Activated naive CD4-positive, alpha-beta T cell (primary cell): Measurements from ENCODE around the gene SRP9.
"Not testable (repeated sequence)": the region's sequence is repeated elsewhere in the genome, so short reads cannot be mapped to it uniquely, and the experiment has no call there.

ENCODE experiments used
- DNase-seq, 4 experiments: peaks; one replicate each; lab custom pipeline; 2025; lab: John Stamatoyannopoulos, UW

SRP9 gene

GRCh38 chr1:225755671-225756319, 21.8 kb upstream of the SRP9 start:
- no peak for DNase-seq

DNA sequence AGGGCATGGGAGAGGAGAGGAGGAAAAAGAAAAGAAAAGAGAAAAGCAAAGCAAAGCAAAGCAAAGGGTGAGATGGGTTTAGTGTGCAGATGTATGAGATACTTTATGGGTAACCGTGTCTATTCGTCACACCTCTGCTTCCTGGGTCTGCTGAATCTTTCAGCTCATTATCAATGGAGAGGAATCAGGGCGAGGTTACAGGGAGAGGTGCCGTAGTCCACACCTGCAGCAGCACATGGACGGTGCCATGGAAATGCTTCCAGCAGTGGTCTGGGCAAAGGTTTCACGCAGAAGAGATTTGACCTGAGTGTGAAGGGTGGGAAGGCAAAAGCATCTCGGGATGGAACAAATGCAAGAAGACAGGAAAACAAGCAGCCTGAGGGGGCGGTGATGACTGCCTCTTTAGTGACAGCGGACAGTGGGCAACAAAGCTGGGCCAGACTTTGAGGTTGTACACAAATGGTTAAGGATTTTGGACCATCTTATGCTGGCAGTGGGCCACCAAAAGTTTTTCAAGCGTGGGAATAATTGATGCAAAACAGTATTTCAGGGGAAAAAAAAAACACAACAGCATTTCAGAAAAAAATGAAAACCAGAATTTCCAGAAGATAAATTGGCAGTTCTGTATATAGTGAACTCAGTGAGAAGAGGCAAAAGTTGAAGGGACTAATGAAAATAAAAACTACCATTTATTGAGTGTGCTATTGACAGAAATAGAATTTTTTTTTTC, 19.5 kb upstream of the SRP9 start:
- no peak for DNase-seq

DNA sequence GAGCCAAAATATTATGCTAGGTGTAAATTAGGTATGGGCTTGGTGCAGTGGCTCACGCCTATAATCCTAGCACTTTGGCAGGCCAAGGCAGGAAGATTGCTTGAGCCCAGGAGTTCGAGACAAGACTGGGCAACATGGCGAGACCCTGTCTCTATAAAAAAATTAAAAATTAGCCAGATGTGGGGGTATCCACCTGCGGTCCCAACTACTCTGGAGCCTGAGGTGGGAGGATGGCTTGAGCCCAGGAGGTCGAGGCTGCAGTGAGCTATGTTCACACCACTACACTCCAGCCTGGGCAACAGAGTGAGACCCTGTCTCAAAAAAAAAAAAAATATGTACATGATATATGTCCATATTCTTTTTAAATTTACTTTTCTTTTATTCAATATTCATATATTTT, 17.7 kb upstream of the SRP9 start:
- not testable (repeated sequence) for DNase-seq

GRCh38 chr1:225760531-225760930, 17.1 kb upstream of the SRP9 start:
- DNase-seq = no peak

DNA sequence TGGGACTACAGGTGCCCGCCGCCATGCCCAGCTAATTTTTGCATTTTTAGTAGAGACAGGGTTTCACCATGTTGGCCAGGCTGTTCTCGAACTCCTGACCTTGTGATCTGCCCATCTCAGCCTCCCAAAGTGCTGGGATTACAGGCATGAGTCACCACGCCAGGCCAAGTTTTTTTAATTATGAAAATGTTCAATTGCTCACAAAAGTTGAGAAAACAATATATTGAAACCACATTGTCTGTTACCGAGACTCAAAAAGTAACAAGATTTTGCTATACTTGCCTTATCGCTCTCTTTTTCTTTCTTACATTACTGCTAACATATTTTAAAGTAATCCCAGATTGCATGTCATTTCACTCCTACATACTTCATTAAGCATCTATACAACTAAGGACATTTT, 16.2 kb upstream of the SRP9 start:
- DNase-seq = not testable (repeated sequence)

DNA sequence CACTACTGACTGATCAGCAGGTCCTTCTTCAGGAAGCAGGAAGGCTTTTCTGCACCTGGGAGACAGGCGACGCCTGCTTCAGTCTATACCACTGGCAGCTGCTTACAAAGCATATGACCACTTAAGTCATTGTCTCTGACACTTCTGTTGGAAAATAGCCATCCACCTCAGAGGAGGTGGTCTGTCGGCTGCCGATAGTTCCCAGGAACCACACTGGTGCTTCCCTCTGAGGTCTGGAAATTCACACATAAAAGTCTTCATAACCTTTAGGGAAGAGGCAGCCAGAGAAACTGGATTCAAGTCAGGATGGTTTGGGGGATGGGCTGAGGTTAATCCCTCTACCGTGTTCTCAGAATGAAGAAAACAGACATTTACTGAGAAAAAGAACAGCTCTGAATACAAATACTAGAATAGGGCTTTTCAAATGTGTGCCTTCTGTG, 15.6 kb upstream of the SRP9 start:
- DNase-seq = no peak

- no peak for DNase-seq
Observed at GRCh38 chr1:225762444-225762843, 15.2 kb upstream of the SRP9 start.

DNA sequence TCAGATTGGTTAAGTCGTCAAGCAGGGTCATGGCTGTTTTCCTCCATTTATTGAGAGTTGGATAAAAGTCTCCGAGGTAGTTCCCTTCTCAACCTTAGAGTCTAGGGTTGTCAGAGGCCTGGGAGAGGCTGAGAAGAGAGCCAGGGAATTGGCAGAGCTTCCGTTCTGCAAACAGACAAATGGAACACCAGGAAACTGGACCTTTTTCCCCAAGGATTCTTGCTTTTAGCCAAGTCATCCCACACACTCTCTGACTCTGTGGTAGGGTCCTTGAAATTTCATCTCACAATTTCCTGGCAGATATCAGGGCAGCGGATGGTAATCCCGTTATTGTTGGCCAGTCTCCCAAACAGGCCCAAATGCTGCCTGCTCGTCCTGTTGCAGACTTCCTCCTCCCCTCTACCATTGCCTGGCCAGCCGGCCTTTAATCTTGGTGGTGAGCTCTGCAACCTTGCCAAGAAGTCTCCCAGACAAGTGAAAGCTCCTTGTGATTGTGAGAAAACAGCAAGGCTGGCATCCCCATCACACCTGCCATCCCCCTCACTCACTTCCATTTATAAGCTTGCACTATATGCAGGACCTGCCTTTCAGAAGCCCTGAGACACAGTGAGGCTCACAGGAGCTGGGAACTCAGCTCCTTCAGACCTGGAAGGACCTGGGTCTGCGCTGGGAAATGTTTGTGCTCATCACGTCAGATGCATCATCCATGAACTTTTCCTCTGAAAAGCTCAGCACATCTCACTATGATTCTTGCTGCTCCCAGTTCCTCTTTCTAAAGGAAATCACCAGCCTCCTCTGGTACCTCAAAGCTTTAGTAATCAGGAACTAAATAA, 13.7 kb upstream of the SRP9 start:
- no peak for DNase-seq

- no peak for DNase-seq
Observed at GRCh38 chr1:225765982-225766674, 11.5 kb upstream of the SRP9 start.

DNA sequence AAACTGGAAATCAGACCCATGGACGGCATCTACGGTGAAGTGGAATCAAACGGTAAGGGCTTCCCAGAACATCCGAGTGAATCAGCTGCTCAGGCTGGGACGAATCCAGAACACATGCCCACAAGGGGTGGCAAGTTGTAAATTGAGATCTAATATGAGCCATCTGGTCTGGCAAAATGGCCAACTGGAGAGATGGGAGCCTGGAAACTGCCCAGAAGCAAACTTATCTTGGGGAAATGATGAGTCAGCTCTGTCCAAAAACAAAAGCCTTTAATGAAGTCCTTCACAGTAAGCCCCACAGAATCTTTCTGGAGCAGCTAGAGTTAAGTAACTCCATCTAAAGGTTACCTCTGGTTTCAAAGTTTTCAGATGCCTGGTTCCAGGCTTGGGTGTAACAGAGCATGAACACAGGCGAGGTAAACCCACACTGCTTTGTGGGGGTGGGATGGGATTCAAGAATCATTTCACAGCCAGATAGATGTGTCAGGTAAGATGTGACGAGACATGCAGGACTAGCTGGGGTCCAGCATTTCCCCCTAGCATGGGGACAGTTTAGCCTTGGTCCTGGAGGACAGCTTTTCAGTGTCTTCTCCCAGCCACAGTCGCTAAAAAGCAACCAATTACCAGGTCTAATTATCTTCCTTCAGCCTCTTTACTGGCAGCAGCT, 10.5 kb upstream of the SRP9 start:
- DNase-seq = no peak

GRCh38 chr1:225767634-225768540, 9.7 kb upstream of the SRP9 start:
- no peak for DNase-seq

- no peak for DNase-seq
Observed at GRCh38 chr1:225768662-225769426, 8.8 kb upstream of the SRP9 start.

- DNase-seq = no peak
Observed at GRCh38 chr1:225769687-225770086, 7.9 kb upstream of the SRP9 start.

- no peak for DNase-seq
Observed at GRCh38 chr1:225770561-225771248, 6.9 kb upstream of the SRP9 start.

DNA sequence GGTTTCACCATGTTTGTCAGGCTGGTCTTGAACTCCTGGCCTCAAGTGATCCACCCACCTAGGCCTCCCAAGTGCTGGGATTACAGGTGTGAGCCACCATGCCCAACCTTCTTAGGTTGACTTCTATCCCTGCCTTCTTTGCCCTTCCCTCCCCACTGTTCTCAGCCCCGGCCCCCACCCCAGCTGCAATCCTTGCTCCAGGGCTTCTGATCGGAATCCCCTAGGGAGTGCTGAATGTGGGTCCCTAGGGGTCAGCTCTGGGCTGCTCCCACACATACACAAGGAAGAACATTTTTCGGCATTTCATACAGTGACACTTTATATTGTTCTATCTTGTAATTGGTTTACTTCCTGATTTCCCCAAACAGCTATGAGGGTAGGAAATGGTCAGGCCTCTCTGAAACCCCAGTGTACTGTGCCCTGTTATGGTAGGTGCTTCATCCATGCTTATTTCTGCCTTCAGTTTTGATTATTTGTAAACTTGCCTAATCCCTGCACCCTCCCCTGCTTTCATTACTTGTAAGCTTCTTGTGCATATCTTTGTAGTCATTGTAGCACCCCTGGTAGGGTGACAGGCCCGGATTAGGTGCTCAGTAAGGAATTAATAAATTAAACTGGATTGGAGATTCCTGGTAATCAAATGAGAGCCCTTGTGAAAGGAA, 5.8 kb upstream of the SRP9 start:
- no peak for DNase-seq

GRCh38 chr1:225772323-225772768, 5.3 kb upstream of the SRP9 start:
- no peak for DNase-seq

GRCh38 chr1:225772848-225773247, 4.8 kb upstream of the SRP9 start:
- DNase-seq = no peak

GRCh38 chr1:225774281-225775147, 3.1 kb upstream of the SRP9 start:
- no peak for DNase-seq
